Measurements from ENCODE around the gene VPREB3.

VPREB3 gene

GRCh38 chr22:23764899-23765881 is 11.0 kb upstream of the VPREB3 start:
- Histone ChIP-seq H3K36me3 (ENCODE audit: low read depth) (no peaks in the 10 kb centered on the region), H3K27me3 (ENCODE audit: insufficient read depth, poor library complexity, severe bottlenecking) (no peaks in the 10 kb centered on the region), H3K9me3 (ENCODE audit: severe bottlenecking) (no peaks in the 10 kb centered on the region), H3K4me3 (ENCODE audit: severe bottlenecking) (no peak overlapping the region), H3K27ac (ENCODE audit: poor library complexity, severe bottlenecking) (no peak overlapping the region), H3K4me1 (ENCODE audit: insufficient read depth, poor library complexity, severe bottlenecking) (no peaks in the 10 kb centered on the region)
- no peak for TF ChIP-seq CTCF (IDR thresholded peaks at IDR 0.05; ENCODE audit: poor library complexity, severe bottlenecking)
- DNase-seq (ENCODE audit: low spot score) (no peak), ATAC-seq (ENCODE audit: low read depth) (no peak)

GRCh38 chr22:23763954-23764353 is 9.7 kb upstream of the VPREB3 start:
- DNase-seq (ENCODE audit: low spot score) (no peak), ATAC-seq (ENCODE audit: low read depth) (no peak)
- H3K9me3 ChIP-seq (ENCODE audit: severe bottlenecking): no peaks in the 10 kb centered on the region
- H3K4me3 ChIP-seq (ENCODE audit: severe bottlenecking): no peak overlapping the region
- no peak overlapping the region for H3K27ac ChIP-seq (ENCODE audit: poor library complexity, severe bottlenecking)
- H3K4me1 ChIP-seq (ENCODE audit: insufficient read depth, poor library complexity, severe bottlenecking): no peaks in the 10 kb centered on the region
- TF ChIP-seq CTCF (IDR thresholded peaks at IDR 0.05; ENCODE audit: poor library complexity, severe bottlenecking): no peak
- H3K36me3 ChIP-seq (ENCODE audit: low read depth): no peaks in the 10 kb centered on the region
- no peaks in the 10 kb centered on the region for H3K27me3 ChIP-seq (ENCODE audit: insufficient read depth, poor library complexity, severe bottlenecking)

- Histone ChIP-seq H3K4me1 (ENCODE audit: insufficient read depth, poor library complexity, severe bottlenecking) (no peaks in the 10 kb centered on the region), H3K9me3 (ENCODE audit: severe bottlenecking) (no peaks in the 10 kb centered on the region), H3K36me3 (ENCODE audit: low read depth) (no peaks in the 10 kb centered on the region), H3K27ac (ENCODE audit: poor library complexity, severe bottlenecking) (no peak overlapping the region), H3K4me3 (ENCODE audit: severe bottlenecking) (no peak overlapping the region), H3K27me3 (ENCODE audit: insufficient read depth, poor library complexity, severe bottlenecking) (no peaks in the 10 kb centered on the region)
- no peak for TF ChIP-seq CTCF (IDR thresholded peaks at IDR 0.05; ENCODE audit: poor library complexity, severe bottlenecking)
- DNase-seq (ENCODE audit: low spot score) (no peak), ATAC-seq (ENCODE audit: low read depth) (no peak)
Observed at GRCh38 chr22:23763579-23763945, 9.3 kb upstream of the VPREB3 start.

- no peak for TF ChIP-seq CTCF (IDR thresholded peaks at IDR 0.05; ENCODE audit: poor library complexity, severe bottlenecking)
- Histone ChIP-seq H3K4me3 (ENCODE audit: severe bottlenecking) (no peak within 1 kb of the TSS), H3K36me3 (ENCODE audit: low read depth) (no peaks in the 10 kb centered on the region), H3K9me3 (ENCODE audit: severe bottlenecking) (no peaks in the 10 kb centered on the region), H3K27ac (ENCODE audit: poor library complexity, severe bottlenecking) (peak within 1 kb of the TSS; percentile 19), H3K4me1 (ENCODE audit: insufficient read depth, poor library complexity, severe bottlenecking) (no peaks in the 10 kb centered on the region), H3K27me3 (ENCODE audit: insufficient read depth, poor library complexity, severe bottlenecking) (no peaks in the 10 kb centered on the region)
- peak; percentile 22; the same call in 1 of the 3 replicates for ATAC-seq (ENCODE audit: low read depth)
- no peak for DNase-seq (ENCODE audit: low spot score)
Observed at GRCh38 chr22:23762842-23763578, 8.8 kb upstream of the VPREB3 start, which contains the start of gene C22orf15. Gene C22orf15, plus strand, starts transcription at chr22:23762990. Its CDS starts 317 bp downstream, at chr22:23763307.
